Brain microvascular endothelial cell (primary cell): Measurements from ENCODE around the gene DEFB132.

ENCODE experiments used
- DNase-seq: peaks from one replicate; pipeline ENCODE4 v3.0.0-alpha.2; 2020
- H3K27ac ChIP-seq: fragments of 250-450 bp; sonication (Bioruptor Pico); 2 replicates; pipeline ENCODE4 v1.5.1; 2020; ENCODE audit warnings: mild to moderate bottlenecking, moderate library complexity
- H3K27me3 ChIP-seq: fragments of 250-450 bp; sonication (Bioruptor Pico); replicated peaks from 2 replicates; pipeline ENCODE4 v1.5.1; 2020; ENCODE audit warnings: mild to moderate bottlenecking
- H3K36me3 ChIP-seq: fragments of 250-450 bp; sonication (Bioruptor Pico); replicated peaks from 2 replicates; pipeline ENCODE4 v1.5.1; 2020; ENCODE audit warnings: mild to moderate bottlenecking
- H3K4me3 ChIP-seq: 2 replicates; pipeline ENCODE4 v1.5.1; 2011; ENCODE audit warnings: low read depth, mild to moderate bottlenecking, control low read depth, low read length, moderate library complexity
- in situ Hi-C: cut with HindIII; loops from 2 replicates; pipeline ENCODE4 v1.10.0; 2017; ENCODE audit warnings: low sequenced_read_pairs, low pct_ligation_motif_present
- TF ChIP-seq, protein P1 (sequence below): IDR thresholded peaks from 2 replicates; pipeline ENCODE4 v1.5.1; 2011; ENCODE audit warnings: low read depth, mild to moderate bottlenecking, moderate library complexity, low read length, control low read depth, inconsistent platforms; ENCODE audit errors: missing control alignments

Gene DEFB132

DNA sequence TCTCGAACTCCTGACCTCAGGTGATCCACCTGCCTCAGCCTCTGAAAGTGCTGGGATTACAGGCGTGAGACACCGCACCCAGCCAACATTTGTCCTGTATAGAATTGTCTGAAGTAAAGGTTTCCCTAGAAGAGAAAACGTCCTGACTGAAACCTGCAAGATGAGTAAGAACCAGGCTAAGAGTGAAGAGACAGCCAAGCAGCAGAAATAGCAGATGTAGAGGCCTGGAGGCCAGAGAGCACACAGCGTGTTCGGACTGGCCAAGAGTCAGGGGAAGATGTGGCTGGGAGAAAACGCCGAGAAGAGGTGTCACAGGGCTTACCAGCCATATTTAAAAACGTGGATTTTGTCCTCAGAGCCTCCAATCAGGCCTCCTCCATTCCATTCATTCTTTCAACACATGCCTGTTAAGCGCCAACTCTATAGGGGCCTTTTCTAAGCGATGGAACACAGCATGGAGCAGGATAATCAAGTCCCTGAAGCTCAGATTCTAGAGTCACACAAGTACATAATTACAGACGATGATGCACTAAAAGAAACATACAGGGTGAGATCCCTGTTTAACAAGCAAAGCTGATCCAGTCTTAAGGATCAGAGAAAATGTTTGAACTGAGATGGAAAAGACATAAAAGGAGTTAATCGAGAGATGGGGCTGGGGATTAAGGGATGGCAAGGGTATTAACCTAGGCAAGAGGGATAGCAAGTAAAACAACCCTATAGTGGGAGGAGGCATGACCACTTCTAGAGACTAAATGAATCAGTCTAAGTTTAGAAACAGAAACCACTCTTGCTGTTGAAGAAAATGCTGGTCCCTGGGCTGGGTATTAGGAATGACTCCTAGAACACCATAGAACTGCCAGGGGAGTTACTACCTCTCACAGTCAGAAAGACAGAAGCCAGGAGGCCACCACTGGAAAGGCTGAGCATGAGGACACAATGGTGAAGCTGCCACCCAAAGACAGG lies 44.6 kb downstream of the DEFB132 start:
- H3K27ac ChIP-seq: no peak overlapping the region
- no peak overlapping the region for H3K4me3 ChIP-seq
- TF ChIP-seq, protein P1, sequence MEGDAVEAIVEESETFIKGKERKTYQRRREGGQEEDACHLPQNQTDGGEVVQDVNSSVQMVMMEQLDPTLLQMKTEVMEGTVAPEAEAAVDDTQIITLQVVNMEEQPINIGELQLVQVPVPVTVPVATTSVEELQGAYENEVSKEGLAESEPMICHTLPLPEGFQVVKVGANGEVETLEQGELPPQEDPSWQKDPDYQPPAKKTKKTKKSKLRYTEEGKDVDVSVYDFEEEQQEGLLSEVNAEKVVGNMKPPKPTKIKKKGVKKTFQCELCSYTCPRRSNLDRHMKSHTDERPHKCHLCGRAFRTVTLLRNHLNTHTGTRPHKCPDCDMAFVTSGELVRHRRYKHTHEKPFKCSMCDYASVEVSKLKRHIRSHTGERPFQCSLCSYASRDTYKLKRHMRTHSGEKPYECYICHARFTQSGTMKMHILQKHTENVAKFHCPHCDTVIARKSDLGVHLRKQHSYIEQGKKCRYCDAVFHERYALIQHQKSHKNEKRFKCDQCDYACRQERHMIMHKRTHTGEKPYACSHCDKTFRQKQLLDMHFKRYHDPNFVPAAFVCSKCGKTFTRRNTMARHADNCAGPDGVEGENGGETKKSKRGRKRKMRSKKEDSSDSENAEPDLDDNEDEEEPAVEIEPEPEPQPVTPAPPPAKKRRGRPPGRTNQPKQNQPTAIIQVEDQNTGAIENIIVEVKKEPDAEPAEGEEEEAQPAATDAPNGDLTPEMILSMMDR: no peak
- no peaks in the 10 kb centered on the region for H3K36me3 ChIP-seq
- DNase-seq: no peak
- H3K27me3 ChIP-seq: no peaks in the 10 kb centered on the region
- in situ Hi-C loops: no loop called here

DNA sequence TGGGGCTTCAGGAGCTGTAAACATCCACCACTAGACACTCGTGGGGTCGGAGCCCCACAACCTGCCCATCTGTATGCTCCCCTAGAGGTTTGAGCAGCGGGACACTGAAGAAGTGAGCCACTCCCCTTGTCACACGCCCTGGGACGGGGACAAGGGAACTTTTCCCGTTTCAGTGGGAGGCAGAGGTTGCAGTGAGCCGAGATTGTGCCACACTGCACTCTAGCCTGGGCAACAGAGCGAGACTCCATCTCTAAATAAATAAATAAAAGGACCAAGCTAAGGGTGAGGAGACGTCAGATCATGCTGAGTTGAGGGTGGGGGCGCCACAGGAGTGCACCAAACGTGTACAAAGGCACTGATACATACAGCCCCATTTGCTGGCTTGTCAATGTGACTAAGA lies 48.2 kb downstream of the DEFB132 start:
- no peak overlapping the region for H3K27ac ChIP-seq
- H3K36me3 ChIP-seq: no peaks in the 10 kb centered on the region
- no peak for DNase-seq
- in situ Hi-C loops: no loop called here
- no peak overlapping the region for H3K4me3 ChIP-seq
- H3K27me3 ChIP-seq: no peaks in the 10 kb centered on the region
- TF ChIP-seq, protein P1: no peak

DNA sequence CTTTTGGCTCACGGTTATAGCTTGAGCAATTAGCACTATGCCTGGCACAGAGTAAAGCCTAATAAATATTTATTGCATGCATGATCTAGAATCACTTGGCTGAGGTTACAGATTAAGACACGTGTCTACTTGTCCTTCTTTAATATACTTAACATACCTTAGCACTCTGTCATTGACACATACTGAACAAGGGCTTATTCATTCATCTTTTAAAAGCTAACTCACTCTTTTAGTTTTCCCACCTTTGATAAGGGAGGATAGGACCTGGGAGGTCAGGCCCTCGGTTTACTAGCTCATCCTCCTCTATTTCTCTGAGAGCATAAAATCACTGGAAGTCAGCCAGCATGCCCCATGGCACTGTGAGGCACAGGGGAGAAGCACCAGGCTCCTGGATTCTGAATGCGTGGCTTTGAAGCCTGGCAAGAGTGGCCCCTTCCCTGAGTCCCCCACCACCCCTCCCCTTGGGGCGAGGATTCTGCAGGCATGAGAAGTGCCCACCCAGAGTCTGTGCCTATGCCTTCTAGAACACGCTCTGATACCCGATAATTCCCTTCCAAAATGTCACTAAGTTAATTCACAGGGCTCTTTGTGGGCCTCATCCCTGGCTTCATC lies 51.0 kb downstream of the DEFB132 start:
- Histone ChIP-seq H3K36me3 (no peaks in the 10 kb centered on the region), H3K27me3 (no peaks in the 10 kb centered on the region), H3K27ac (no peak overlapping the region), H3K4me3 (no peak overlapping the region)
- DNase-seq: no peak
- in situ Hi-C loops: no loop called here
- TF ChIP-seq, protein P1: no peak

DNA sequence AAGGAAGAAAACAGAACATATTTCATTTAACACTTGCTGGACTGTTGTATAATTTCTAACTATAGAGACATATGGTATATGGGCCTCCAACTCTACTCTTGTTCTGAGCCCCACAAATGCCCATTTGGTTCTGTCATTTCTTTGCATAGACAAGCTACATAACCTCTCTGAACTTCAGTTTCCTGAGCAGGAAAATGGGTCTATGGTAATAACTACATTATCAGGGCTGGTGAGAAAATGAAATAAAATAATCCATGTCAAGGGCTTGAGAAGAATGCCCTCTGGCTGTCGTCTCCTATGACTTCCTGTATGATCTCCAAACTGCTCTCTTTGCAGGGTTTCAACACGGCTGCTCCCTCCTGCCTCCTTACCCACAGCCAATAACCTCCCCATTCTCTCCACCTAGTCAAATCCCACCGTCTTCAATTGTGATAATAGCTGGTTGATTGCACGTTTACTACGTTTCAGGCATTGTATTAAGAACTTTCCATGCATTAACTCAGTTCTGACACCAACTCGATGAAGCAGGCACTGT lies 51.8 kb downstream of the DEFB132 start:
- H3K27ac ChIP-seq: peak overlapping the region; percentile 97
- H3K36me3 ChIP-seq: no peaks in the 10 kb centered on the region
- no peak for DNase-seq
- peak overlapping the region; percentile 53 for H3K4me3 ChIP-seq
- TF ChIP-seq, protein P1: peak; percentile 23
- H3K27me3 ChIP-seq: no peaks in the 10 kb centered on the region
- in situ Hi-C loops: no loop called here

DNA sequence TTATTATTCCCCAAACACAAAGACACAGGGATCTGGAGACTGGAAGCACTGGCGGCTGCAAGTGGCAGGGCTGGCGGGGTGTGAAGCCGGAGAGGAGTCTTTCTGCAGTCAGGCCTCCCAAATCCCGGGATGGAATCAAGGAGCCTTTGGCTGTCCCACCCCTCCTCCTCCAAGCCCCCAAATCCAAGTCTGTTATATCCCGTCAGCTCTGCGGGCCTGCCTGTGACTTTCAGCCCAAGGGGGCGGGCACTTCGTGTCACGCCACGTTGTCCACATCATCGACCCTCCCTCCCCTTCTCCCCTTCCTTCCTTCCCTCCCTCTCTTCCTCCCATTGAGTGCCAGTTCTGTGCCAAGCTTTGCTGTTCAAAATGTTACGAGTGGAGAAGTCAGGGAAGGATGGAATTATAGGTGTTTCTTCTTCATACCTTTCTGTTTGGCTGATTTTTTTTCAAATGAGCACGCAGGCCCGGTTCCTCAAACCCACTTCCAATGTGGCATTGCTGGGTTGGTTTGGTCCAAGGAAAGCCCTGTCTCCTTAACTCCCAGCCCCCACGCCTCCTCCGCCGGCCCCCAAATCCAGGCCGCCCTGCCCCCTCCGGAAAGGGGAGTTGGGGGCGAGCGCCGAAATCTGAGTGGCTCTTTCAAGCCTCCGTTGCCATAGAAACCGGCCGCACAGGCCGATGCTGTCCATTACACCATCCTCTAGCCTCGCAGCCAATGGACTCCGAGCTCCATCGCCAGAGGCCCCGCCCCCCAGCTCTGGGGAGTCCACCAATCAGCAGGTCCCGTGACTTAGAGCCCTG lies 52.5 kb downstream of the DEFB132 start:
- Histone ChIP-seq H3K36me3 (no peaks in the 10 kb centered on the region), H3K27me3 (no peaks in the 10 kb centered on the region), H3K27ac (peak overlapping the region; percentile 97), H3K4me3 (peak overlapping the region; percentile 53)
- peak; percentile 99 for DNase-seq
- in situ Hi-C loops: no loop called here
- TF ChIP-seq, protein P1: no peak
